HEK293T (cell line): ENCODE measurements around the gene RFC2.

ENCODE experiments used
- CTCF ChIA-PET: fragments of 350-600 bp; formaldehyde crosslinking; extraction: SDS; loops from one replicate; lab custom pipeline; 2021; ENCODE audit warnings: antibody characterized with exemption, inconsistent platforms; lab: Yijun Ruan, JAX
- POLR2A ChIA-PET: fragments of 350-600 bp; formaldehyde crosslinking; extraction: SDS; loops from one replicate; lab custom pipeline; 2020; ENCODE audit warnings: antibody characterized with exemption, inconsistent platforms; lab: Yijun Ruan, JAX
- DNase-seq: peaks from one replicate; pipeline ENCODE4 v3.0.0; 2012; ENCODE audit warnings: mixed read lengths; ENCODE audit errors: extremely low spot score
- ARNT ChIP-seq: fragments of 450-650 bp; IDR thresholded peaks from 2 replicates; pipeline ENCODE4 v1.6.1; 2017; ENCODE audit warnings: mild to moderate bottlenecking
- BHLHE40 ChIP-seq: fragments of 450-650 bp; IDR thresholded peaks from 2 replicates; pipeline ENCODE4 v1.6.1; 2016; ENCODE audit warnings: mild to moderate bottlenecking, moderate library complexity, borderline replicate concordance
- CTBP1 ChIP-seq: fragments of 450-650 bp; IDR thresholded peaks from 2 replicates; pipeline ENCODE4 v1.6.1; 2016; ENCODE audit warnings: borderline replicate concordance
- ELF4 ChIP-seq: fragments of 450-650 bp; IDR thresholded peaks from 2 replicates; pipeline ENCODE4 v1.6.1; 2017; ENCODE audit warnings: antibody characterized with exemption
- FOXA1 ChIP-seq: fragments of 450-650 bp; IDR thresholded peaks from 2 replicates; pipeline ENCODE4 v1.6.1; 2016; ENCODE audit warnings: mild to moderate bottlenecking
- FOXK2 ChIP-seq: fragments of 450-650 bp; IDR thresholded peaks from 2 replicates; pipeline ENCODE4 v1.6.1; 2016; ENCODE audit warnings: mild to moderate bottlenecking
- FOXM1 ChIP-seq: fragments of 450-650 bp; IDR thresholded peaks from 2 replicates; pipeline ENCODE4 v1.6.1; 2017; ENCODE audit warnings: mild to moderate bottlenecking, borderline replicate concordance
- HDGF ChIP-seq: fragments of 450-650 bp; IDR thresholded peaks from 2 replicates; pipeline ENCODE4 v1.6.1; 2017; ENCODE audit warnings: antibody characterized with exemption, borderline replicate concordance
- L3MBTL2 ChIP-seq: fragments of 450-650 bp; conservative IDR thresholded peaks from 2 replicates; pipeline ENCODE4 v1.6.1; 2016; ENCODE audit warnings: mild to moderate bottlenecking
- LEF1 ChIP-seq: fragments of 450-650 bp; IDR thresholded peaks from 2 replicates; pipeline ENCODE4 v1.6.1; 2017; ENCODE audit warnings: mild to moderate bottlenecking, borderline replicate concordance
- NFRKB ChIP-seq: fragments of 450-650 bp; IDR thresholded peaks from 2 replicates; pipeline ENCODE4 v1.6.1; 2016; ENCODE audit warnings: mild to moderate bottlenecking, moderate library complexity
- PKNOX1 ChIP-seq: fragments of 450-650 bp; IDR thresholded peaks from 2 replicates; pipeline ENCODE4 v1.6.1; 2016
- SP1 ChIP-seq: fragments of 450-650 bp; IDR thresholded peaks from 2 replicates; pipeline ENCODE4 v1.6.1; 2017
- SUZ12 ChIP-seq: fragments of 450-650 bp; IDR thresholded peaks from 2 replicates; pipeline ENCODE4 v1.6.1; 2016; ENCODE audit warnings: mild to moderate bottlenecking
- TARDBP ChIP-seq: fragments of 450-650 bp; IDR thresholded peaks from 2 replicates; pipeline ENCODE4 v1.6.1; 2016
- ZNF384 ChIP-seq: fragments of 450-650 bp; IDR thresholded peaks from 2 replicates; pipeline ENCODE4 v1.6.1; 2016

The RFC2 gene

GRCh38 chr7:74222851-74223710, 31.1 kb downstream of the RFC2 start:
- no peak for TF ChIP-seq BHLHE40
- no peak for TF ChIP-seq FOXM1
- no peak for TF ChIP-seq TARDBP
- no peak for TF ChIP-seq HDGF
- TF ChIP-seq FOXK2: no peak
- TF ChIP-seq LEF1: no peak
- TF ChIP-seq FOXA1: no peak
- no peak for TF ChIP-seq ARNT
- no peak for TF ChIP-seq L3MBTL2
- TF ChIP-seq CTBP1: no peak
- TF ChIP-seq SP1: no peak
- TF ChIP-seq ELF4: no peak
- no peak for TF ChIP-seq NFRKB
- DNase-seq: no peak
- ChIA-PET POLR2A (no interaction called here), CTCF (interaction anchor here (0.5 to 1.5 kb wide), 2 partner anchors 31 to 178 kb away, joined by 4 to 5 read pairs; no protein-coding TSS in a partner anchor)

GRCh38 chr7:74221713-74222112, 32.5 kb downstream of the RFC2 start:
- ChIA-PET POLR2A (no interaction called here), CTCF (interaction anchor here (2.1 kb wide), 1 partner anchor 15 kb away, joined by 7 read pairs; no protein-coding TSS in a partner anchor)
- TF ChIP-seq SUZ12 (no peak), ZNF384 (no peak), FOXA1 (no peak)
- no peak for DNase-seq

- no peak for DNase-seq
- POLR2A ChIA-PET: no interaction called here
- CTCF ChIA-PET: interaction anchor here (2.1 kb wide), 1 partner anchor 14 kb away, joined by 7 read pairs; no protein-coding TSS in a partner anchor
These were observed 34.0 kb downstream of the RFC2 start for GRCh38 chr7:74220229-74220628.

GRCh38 chr7:74219416-74219815, 34.8 kb downstream of the RFC2 start:
- ChIA-PET CTCF (interaction anchor here (2.1 kb wide), 1 partner anchor 13 kb away, joined by 7 read pairs; no protein-coding TSS in a partner anchor), POLR2A (no interaction called here)
- DNase-seq: no peak
- TF ChIP-seq BHLHE40 (no peak), CTBP1 (no peak), L3MBTL2 (no peak), TARDBP (no peak), FOXK2 (no peak), ARNT (no peak), SP1 (no peak), FOXA1 (no peak)

More at GRCh38 chr7:74220229-74220628, 34.0 kb downstream of the RFC2 start:
- no peak for TF ChIP-seq PKNOX1
- no peak for TF ChIP-seq SUZ12
- TF ChIP-seq ARNT: no peak
- TF ChIP-seq FOXM1: no peak
- TF ChIP-seq FOXK2: no peak
- no peak for TF ChIP-seq ZNF384

GRCh38 chr7:74218343-74218698, 35.9 kb downstream of the RFC2 start:
- ChIA-PET CTCF (interaction anchor here (1.0 to 1.2 kb wide), 2 partner anchors 11 to 12 kb away, joined by 4 to 5 read pairs; no protein-coding TSS in a partner anchor), POLR2A (no interaction called here)
- no peak for TF ChIP-seq FOXA1
- TF ChIP-seq BHLHE40: no peak
- TF ChIP-seq ELF4: no peak
- TF ChIP-seq FOXM1: no peak
- no peak for TF ChIP-seq ARNT
- no peak for TF ChIP-seq ZNF384
- TF ChIP-seq SUZ12: no peak
- TF ChIP-seq HDGF: no peak
- TF ChIP-seq LEF1: no peak
- TF ChIP-seq NFRKB: no peak
- TF ChIP-seq SP1: no peak
- no peak for TF ChIP-seq TARDBP
- TF ChIP-seq CTBP1: no peak
- no peak for TF ChIP-seq PKNOX1
- no peak for TF ChIP-seq L3MBTL2
- no peak for TF ChIP-seq FOXK2
- DNase-seq: no peak

GRCh38 chr7:74217455-74218342, 36.5 kb downstream of the RFC2 start:
- no peak for DNase-seq
- no peak for TF ChIP-seq FOXM1
- no peak for TF ChIP-seq SP1
- TF ChIP-seq SUZ12: no peak
- no peak for TF ChIP-seq HDGF
- no peak for TF ChIP-seq PKNOX1
- TF ChIP-seq ELF4: no peak
- no peak for TF ChIP-seq FOXK2
- TF ChIP-seq L3MBTL2: no peak
- no peak for TF ChIP-seq ARNT
- no peak for TF ChIP-seq NFRKB
- TF ChIP-seq BHLHE40: no peak
- CTCF ChIA-PET: interaction anchor here (1.0 to 1.2 kb wide), 2 partner anchors 10 to 11 kb away, joined by 4 to 5 read pairs; no protein-coding TSS in a partner anchor
- POLR2A ChIA-PET: no interaction called here
